ENCODE data around the gene CARD9.

- TF ChIP-seq EZH2 (IDR thresholded peaks at IDR 0.05) (no peak), CTCF (IDR thresholded peaks at IDR 0.05) (no peak), EZH2phosphoT487 (IDR thresholded peaks at IDR 0.05) (no peak)
Observed at GRCh38 chr9:136327304-136327974, 46.0 kb downstream of the CARD9 start, which contains the start of gene GPSM1.

Data from neural progenitor cell (in vitro differentiated cells).